ENCODE measurements around the gene DLL4. TPM values are rescaled to one million over a fixed set of nuclear protein-coding genes. Genes with fewer than 3 reads are reported as not detected.

DLL4 gene
- total RNA-seq, 1 experiment from 2014 or later, result 1.5 TPM

- CTCF ChIA-PET, result interaction anchor here (1.9 to 2.6 kb wide), 2 partner anchors 13 to 28 kb away, joined by 8 to 16 read pairs; partner anchors contain the start of gene RHOV
- BruUV-seq (replicated peaks), result no TSS peak
- H3K4me3 ChIP-seq (replicated peaks in 1 of 2; ENCODE audit: low read depth in 1 of 2, low read length in 2 of 2), result no peak overlapping the region
- TF ChIP-seq YY1 (IDR thresholded peaks at IDR 0.05; ENCODE audit: extremely low read depth, insufficient replicate concordance, low read depth, low read length) (no peak), RAD21 (IDR thresholded peaks at IDR 0.05; ENCODE audit: low read depth) (no peak), EZH2phosphoT487 (IDR thresholded peaks at IDR 0.05; ENCODE audit: borderline replicate concordance) (no peak), FOSL1 (IDR thresholded peaks at IDR 0.05; ENCODE audit: low read depth) (no peak), ZFX (IDR thresholded peaks at IDR 0.05) (no peak), SRF (IDR thresholded peaks at IDR 0.05; ENCODE audit: low read depth) (no peak), ZNF274 (IDR thresholded peaks at IDR 0.05; ENCODE audit: low read depth, low read length) (no peak), POLR2A (IDR thresholded peaks at IDR 0.05; ENCODE audit: borderline replicate concordance, extremely low read depth, insufficient read depth, insufficient read length) (no peak), TCF7L2 (IDR thresholded peaks at IDR 0.05; ENCODE audit: borderline replicate concordance, extremely low read depth, insufficient read depth, insufficient read length) (no peak), POLR2AphosphoS5 (IDR thresholded peaks at IDR 0.05; ENCODE audit: low read depth, low read length) (no peak), SP1 (IDR thresholded peaks at IDR 0.05; ENCODE audit: low read depth) (no peak), EZH2 (IDR thresholded peaks at IDR 0.05) (no peak), REST (IDR thresholded peaks at IDR 0.05; ENCODE audit: low read depth) (no peak), CEBPB (IDR thresholded peaks at IDR 0.05; ENCODE audit: low read depth) (no peak), EGR1 (IDR thresholded peaks at IDR 0.05; ENCODE audit: low read depth) (no peak), CBX3 (IDR thresholded peaks at IDR 0.05; ENCODE audit: low read depth) (no peak), JUND (IDR thresholded peaks at IDR 0.05) (no peak), ELF1 (IDR thresholded peaks at IDR 0.05; ENCODE audit: borderline replicate concordance, low read depth) (no peak), SIN3A (IDR thresholded peaks at IDR 0.05; ENCODE audit: low read depth) (no peak)
- TF ChIP-seq, protein P1, sequence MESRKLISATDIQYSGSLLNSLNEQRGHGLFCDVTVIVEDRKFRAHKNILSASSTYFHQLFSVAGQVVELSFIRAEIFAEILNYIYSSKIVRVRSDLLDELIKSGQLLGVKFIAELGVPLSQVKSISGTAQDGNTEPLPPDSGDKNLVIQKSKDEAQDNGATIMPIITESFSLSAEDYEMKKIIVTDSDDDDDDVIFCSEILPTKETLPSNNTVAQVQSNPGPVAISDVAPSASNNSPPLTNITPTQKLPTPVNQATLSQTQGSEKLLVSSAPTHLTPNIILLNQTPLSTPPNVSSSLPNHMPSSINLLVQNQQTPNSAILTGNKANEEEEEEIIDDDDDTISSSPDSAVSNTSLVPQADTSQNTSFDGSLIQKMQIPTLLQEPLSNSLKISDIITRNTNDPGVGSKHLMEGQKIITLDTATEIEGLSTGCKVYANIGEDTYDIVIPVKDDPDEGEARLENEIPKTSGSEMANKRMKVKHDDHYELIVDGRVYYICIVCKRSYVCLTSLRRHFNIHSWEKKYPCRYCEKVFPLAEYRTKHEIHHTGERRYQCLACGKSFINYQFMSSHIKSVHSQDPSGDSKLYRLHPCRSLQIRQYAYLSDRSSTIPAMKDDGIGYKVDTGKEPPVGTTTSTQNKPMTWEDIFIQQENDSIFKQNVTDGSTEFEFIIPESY (IDR thresholded peaks at IDR 0.05; ENCODE audit: extremely low read depth, insufficient replicate concordance, low read length), result no peak
- no peak overlapping the region for H3K9ac ChIP-seq (ENCODE audit: low read length)
- DNase-seq (ENCODE audit: low read depth, low spot score) (no peak), ATAC-seq (no peak)
- no peak overlapping the region for H2AFZ ChIP-seq (ENCODE audit: low read depth, low read length, poor library complexity, severe bottlenecking)
- POLR2A ChIA-PET, result no interaction called here
- H4K20me1 ChIP-seq (ENCODE audit: insufficient read depth), result no peaks in the 10 kb centered on the region
- intact Hi-C loops (cut with micrococcal nuclease), result no loop called here
- no peaks in the 10 kb centered on the region for H3K9me2 ChIP-seq (ENCODE audit: insufficient read depth)
- no peaks in the 10 kb centered on the region for H3K79me2 ChIP-seq (ENCODE audit: insufficient read depth, low read length)
- H3K4me1 ChIP-seq (ENCODE audit: control insufficient read depth in 1 of 2, insufficient read depth in 2 of 2, low read length in 2 of 2), result peaks cover 0 to 2% of the 10 kb centered on the region in 2 experiments; a peak in 1 of 4 replicates
- no peaks in the 10 kb centered on the region for H3K9me3 ChIP-seq (ENCODE audit: control insufficient read depth in 1 of 2, insufficient read depth in 1 of 2, low read depth in 1 of 2, low read length in 2 of 2)
- no peaks in the 10 kb centered on the region for H3K27me3 ChIP-seq (ENCODE audit: insufficient read depth, low read length)
- no peaks in the 10 kb centered on the region for H3K36me3 ChIP-seq (ENCODE audit: control insufficient read depth in 1 of 2, insufficient read depth in 2 of 2, low read length in 2 of 2)
- no peak overlapping the region for H3K4me2 ChIP-seq (ENCODE audit: low read length)
- RAD21 ChIA-PET (ENCODE audit: low non-redundant PET in 1 of 2, low total read pairs in 2 of 2, uncharacterized antibody in 2 of 2, unreplicated experiment in 2 of 2), result no interaction called here
- H3K27ac ChIP-seq (ENCODE audit: low read depth, low read length), result no peak overlapping the region
These were observed 42.6 kb upstream of the DLL4 start for GRCh38 chr15:40886586-40886985.

Measured in HCT116 (cell line).